Measurements from ENCODE around the gene TUBB2B. TPM values are rescaled to one million over a fixed set of nuclear protein-coding genes. Genes with fewer than 3 reads are reported as not detected.

The TUBB2B gene
- total and polyA plus RNA-seq, 2 donors (not counting 1 experiment from before 2014, with no cell fraction given) = 3.8 to 5.2 TPM

DNA sequence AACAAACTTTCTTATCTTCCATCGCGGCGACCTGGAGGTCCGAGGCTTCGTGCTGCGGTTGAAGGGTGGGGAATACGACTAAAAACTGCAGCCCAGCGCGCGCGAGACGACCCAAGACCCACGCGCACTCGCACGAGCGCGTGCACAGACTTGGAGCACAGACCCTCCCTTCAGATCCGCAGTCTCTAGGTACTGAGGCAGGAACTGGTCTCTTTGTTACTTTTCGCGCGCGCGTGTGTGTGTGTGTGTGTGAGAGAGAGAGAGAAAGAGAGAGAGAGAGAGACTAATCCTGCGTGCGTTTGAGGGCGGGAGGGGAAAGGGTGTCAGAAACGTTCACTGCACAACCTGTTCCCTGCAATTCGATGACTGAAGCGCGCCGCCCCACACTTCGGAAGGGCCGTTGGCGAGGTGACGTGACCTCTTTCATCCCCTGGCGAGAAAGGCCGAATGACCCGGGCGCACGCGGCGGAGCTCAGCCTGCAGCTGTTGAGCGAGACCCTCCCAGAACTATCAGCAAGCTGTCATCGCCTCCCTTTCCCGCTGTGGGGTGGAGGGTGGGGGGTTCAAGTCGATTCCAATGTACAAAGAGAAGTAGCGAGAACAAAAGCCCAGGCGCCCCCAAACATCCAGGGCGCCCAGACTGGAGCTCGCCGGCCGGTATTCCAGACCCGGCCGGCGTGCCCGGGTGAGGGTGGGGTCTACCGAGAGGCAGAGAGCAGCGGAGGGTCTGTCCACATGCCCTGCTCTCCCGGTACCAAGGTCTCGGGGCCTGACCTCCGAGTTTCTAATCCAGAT, 1.5 kb upstream of the TUBB2B start:
- Histone ChIP-seq H3K9me3 (ENCODE audit: control insufficient read depth, insufficient read depth, low read depth, low read length) (no peaks in the 10 kb centered on the region), H4K20me1 (ENCODE audit: control insufficient read depth, extremely low read depth, insufficient read depth, low read length) (no peaks in the 10 kb centered on the region), H3K79me2 (ENCODE audit: control insufficient read depth, insufficient read depth, low read length) (no peaks in the 10 kb centered on the region), H3K36me3 (ENCODE audit: control insufficient read depth, insufficient read depth, low read length) (no peaks in the 10 kb centered on the region), H3K4me2 (ENCODE audit: extremely low read depth, insufficient read depth, low read length) (peak overlapping the region; percentile 51), H3K27me3 (ENCODE audit: control insufficient read depth, insufficient read depth, low read length) (peaks cover 67% of the 10 kb centered on the region), H2AFZ (ENCODE audit: low read length) (no peak overlapping the region), H3K27ac (ENCODE audit: insufficient read depth, low read length) (no peak overlapping the region), H3K4me1 (ENCODE audit: control insufficient read depth, extremely low read depth, insufficient read depth, low read length) (peaks cover 8% of the 10 kb centered on the region), H3K9ac (ENCODE audit: insufficient read depth, low read length) (no peak overlapping the region), H3K4me3 (replicated peaks in 1 of 4; ENCODE audit: control extremely low read depth in 1 of 4, insufficient read depth in 1 of 4, low read depth in 3 of 4, low read length in 4 of 4) (no peak overlapping the region)
- DNase-seq (ENCODE audit: low read depth in 2 of 2) = peak in 1 of 2 donors; percentile 43
- peak; percentile 49 for TF ChIP-seq EZH2 (IDR thresholded peaks at IDR 0.05; ENCODE audit: low read length, missing control alignments)
- TF ChIP-seq, protein P1, sequence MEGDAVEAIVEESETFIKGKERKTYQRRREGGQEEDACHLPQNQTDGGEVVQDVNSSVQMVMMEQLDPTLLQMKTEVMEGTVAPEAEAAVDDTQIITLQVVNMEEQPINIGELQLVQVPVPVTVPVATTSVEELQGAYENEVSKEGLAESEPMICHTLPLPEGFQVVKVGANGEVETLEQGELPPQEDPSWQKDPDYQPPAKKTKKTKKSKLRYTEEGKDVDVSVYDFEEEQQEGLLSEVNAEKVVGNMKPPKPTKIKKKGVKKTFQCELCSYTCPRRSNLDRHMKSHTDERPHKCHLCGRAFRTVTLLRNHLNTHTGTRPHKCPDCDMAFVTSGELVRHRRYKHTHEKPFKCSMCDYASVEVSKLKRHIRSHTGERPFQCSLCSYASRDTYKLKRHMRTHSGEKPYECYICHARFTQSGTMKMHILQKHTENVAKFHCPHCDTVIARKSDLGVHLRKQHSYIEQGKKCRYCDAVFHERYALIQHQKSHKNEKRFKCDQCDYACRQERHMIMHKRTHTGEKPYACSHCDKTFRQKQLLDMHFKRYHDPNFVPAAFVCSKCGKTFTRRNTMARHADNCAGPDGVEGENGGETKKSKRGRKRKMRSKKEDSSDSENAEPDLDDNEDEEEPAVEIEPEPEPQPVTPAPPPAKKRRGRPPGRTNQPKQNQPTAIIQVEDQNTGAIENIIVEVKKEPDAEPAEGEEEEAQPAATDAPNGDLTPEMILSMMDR (conservative IDR thresholded peaks at IDR 0.05 in 1 of 2, IDR thresholded peaks at IDR 0.05 in 1 of 2; ENCODE audit: low read depth in 1 of 2, low read length in 2 of 2) = no peak

- Histone ChIP-seq H4K20me1 (ENCODE audit: control insufficient read depth, extremely low read depth, insufficient read depth, low read length) (no peaks in the 10 kb centered on the region), H3K9ac (ENCODE audit: insufficient read depth, low read length) (no peak overlapping the region), H3K27me3 (ENCODE audit: control insufficient read depth, insufficient read depth, low read length) (peaks cover 60% of the 10 kb centered on the region), H3K4me2 (ENCODE audit: extremely low read depth, insufficient read depth, low read length) (no peak overlapping the region), H3K4me1 (ENCODE audit: control insufficient read depth, extremely low read depth, insufficient read depth, low read length) (peaks cover 8% of the 10 kb centered on the region), H3K4me3 (replicated peaks in 1 of 4; ENCODE audit: control extremely low read depth in 1 of 4, insufficient read depth in 1 of 4, low read depth in 3 of 4, low read length in 4 of 4) (no peak overlapping the region), H3K36me3 (ENCODE audit: control insufficient read depth, insufficient read depth, low read length) (no peaks in the 10 kb centered on the region), H2AFZ (ENCODE audit: low read length) (no peak overlapping the region), H3K27ac (ENCODE audit: insufficient read depth, low read length) (no peak overlapping the region), H3K9me3 (ENCODE audit: control insufficient read depth, insufficient read depth, low read depth, low read length) (no peaks in the 10 kb centered on the region), H3K79me2 (ENCODE audit: control insufficient read depth, insufficient read depth, low read length) (no peaks in the 10 kb centered on the region)
- TF ChIP-seq, protein P1 (conservative IDR thresholded peaks at IDR 0.05 in 1 of 2, IDR thresholded peaks at IDR 0.05 in 1 of 2; ENCODE audit: low read depth in 1 of 2, low read length in 2 of 2) = no peak
- TF ChIP-seq EZH2 (IDR thresholded peaks at IDR 0.05; ENCODE audit: low read length, missing control alignments) = peak; percentile 97
- no peak for DNase-seq (ENCODE audit: low read depth in 2 of 2)
These were observed 706 bp upstream of the TUBB2B start for GRCh38 chr6:3228046-3228671.

GRCh38 chr6:3226481-3227362, 731 bp downstream of the TUBB2B start:
- H3K9ac ChIP-seq (ENCODE audit: insufficient read depth, low read length) = no peak overlapping the region
- TF ChIP-seq, protein P1 (conservative IDR thresholded peaks at IDR 0.05 in 1 of 2, IDR thresholded peaks at IDR 0.05 in 1 of 2; ENCODE audit: low read depth in 1 of 2, low read length in 2 of 2) = no peak
- peak; percentile 97 for TF ChIP-seq EZH2 (IDR thresholded peaks at IDR 0.05; ENCODE audit: low read length, missing control alignments)
- H3K4me1 ChIP-seq (ENCODE audit: control insufficient read depth, extremely low read depth, insufficient read depth, low read length) = peaks cover 8% of the 10 kb centered on the region
- H2AFZ ChIP-seq (ENCODE audit: low read length) = no peak overlapping the region
- peaks cover 55% of the 10 kb centered on the region for H3K27me3 ChIP-seq (ENCODE audit: control insufficient read depth, insufficient read depth, low read length)
- H4K20me1 ChIP-seq (ENCODE audit: control insufficient read depth, extremely low read depth, insufficient read depth, low read length) = no peaks in the 10 kb centered on the region
- H3K9me3 ChIP-seq (ENCODE audit: control insufficient read depth, insufficient read depth, low read depth, low read length) = no peaks in the 10 kb centered on the region
- H3K4me3 ChIP-seq (replicated peaks in 1 of 4; ENCODE audit: control extremely low read depth in 1 of 4, insufficient read depth in 1 of 4, low read depth in 3 of 4, low read length in 4 of 4) = peak overlapping the region in 3 of 4 experiments; percentile 17 to 44 (median 43)
- H3K4me2 ChIP-seq (ENCODE audit: extremely low read depth, insufficient read depth, low read length) = peak overlapping the region; percentile 85
- no peak overlapping the region for H3K27ac ChIP-seq (ENCODE audit: insufficient read depth, low read length)
- H3K79me2 ChIP-seq (ENCODE audit: control insufficient read depth, insufficient read depth, low read length) = no peaks in the 10 kb centered on the region
- H3K36me3 ChIP-seq (ENCODE audit: control insufficient read depth, insufficient read depth, low read length) = no peaks in the 10 kb centered on the region
- DNase-seq (ENCODE audit: low read depth in 2 of 2) = peak in 1 of 2 donors; percentile 67
